IPS-11a (cell line): Measurements from ENCODE around the gene SH3BP4.

Source experiments
- H3K4me3 ChIP-seq: one replicate; pipeline ENCODE4 v1.5.1; 2013; ENCODE audit warnings: low read depth, low read length, control low read depth

Gene SH3BP4

DNA sequence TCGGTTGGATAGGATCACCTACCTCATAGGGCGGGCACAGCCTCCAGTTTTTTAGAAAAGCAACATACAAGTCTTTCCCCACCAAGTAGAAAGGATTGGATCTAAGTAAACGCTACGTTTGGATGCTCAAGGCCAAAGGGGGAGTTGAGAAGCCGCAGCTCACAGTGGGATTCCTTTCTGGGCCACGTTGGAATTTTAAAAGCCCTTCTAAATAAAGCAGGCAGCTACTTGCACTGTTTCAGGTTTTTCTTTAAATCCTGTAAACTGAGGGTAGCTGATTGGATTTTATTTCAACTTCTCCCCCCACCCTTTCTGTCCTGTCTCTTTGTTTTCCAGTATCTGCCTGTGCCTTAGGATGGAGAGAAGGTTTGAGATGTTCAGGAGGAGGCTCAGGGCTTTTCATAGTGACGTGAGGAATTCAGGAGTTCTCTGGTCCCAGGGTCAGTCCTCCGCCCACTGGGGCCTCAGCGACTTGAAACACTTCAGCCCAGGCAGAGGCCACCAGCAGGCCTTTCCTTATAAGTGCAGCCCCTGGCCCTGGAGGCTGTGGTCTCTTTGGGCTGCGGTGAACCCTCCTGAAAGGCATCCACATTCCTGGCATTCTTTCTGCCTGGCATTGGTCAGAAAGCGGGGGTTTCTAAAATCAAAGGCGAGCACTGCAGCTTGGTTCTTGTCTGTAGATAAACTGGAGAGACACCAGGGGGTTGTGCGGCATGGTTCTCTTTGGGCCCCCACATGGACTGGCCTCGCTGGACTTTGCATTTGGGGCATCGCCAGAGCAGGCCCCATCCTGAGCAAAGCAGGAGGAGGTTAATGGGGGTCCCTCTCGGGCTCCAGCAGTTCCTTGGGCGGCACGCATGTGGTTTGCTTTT is 44.5 kb downstream of the SH3BP4 start:
- no peak overlapping the region for H3K4me3 ChIP-seq

- no peak overlapping the region for H3K4me3 ChIP-seq
These were observed 45.1 kb downstream of the SH3BP4 start for GRCh38 chr2:234996941-234997270.

GRCh38 chr2:234997389-234997788 is 45.6 kb downstream of the SH3BP4 start:
- no peak overlapping the region for H3K4me3 ChIP-seq

- no peak overlapping the region for H3K4me3 ChIP-seq
These were observed 46.8 kb downstream of the SH3BP4 start for GRCh38 chr2:234998404-234999211.

GRCh38 chr2:234999740-235000425 is 48.1 kb downstream of the SH3BP4 start:
- H3K4me3 ChIP-seq = no peak overlapping the region

DNA sequence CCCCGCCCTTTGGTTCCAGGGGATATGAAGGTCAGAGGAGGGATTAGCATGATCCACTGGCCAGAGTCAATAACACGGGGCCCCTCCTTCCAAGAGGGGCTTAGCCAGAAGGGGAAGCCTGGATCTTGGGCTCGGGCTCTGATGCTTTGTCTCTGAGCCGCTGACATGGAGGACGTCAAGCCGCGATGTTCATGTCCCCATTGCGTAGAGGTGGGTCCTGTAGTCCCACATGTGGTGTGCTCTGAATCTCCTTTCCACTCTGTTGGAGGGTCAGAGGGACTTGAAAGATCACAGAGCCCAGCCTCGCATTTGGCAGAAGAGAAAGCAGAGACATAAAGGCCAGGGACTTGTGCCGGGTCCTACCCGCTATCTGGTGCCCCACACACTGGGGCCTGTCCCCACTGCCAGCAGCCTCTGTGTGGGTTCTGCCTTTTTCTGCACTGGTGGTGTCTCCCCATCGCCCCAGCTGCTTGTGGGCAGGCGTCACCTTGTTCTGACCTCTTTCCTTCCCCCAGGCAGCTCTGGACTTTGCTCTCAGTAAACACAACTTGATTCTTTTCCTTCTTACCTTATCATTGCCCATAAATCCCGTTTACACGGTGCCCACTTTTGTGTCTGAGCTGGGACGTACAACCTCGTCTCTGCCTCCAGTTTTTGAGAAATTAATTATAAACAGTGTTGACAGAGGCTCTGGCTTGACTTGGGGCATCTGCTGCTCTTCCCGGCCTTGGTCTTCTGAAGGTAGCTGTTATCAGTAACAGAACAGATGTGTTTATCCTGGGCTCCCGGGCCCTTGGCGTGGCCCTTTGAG is 48.8 kb downstream of the SH3BP4 start:
- H3K4me3 ChIP-seq = no peak overlapping the region

- H3K4me3 ChIP-seq = no peak overlapping the region
These were observed 49.7 kb downstream of the SH3BP4 start for GRCh38 chr2:235001237-235002133.

DNA sequence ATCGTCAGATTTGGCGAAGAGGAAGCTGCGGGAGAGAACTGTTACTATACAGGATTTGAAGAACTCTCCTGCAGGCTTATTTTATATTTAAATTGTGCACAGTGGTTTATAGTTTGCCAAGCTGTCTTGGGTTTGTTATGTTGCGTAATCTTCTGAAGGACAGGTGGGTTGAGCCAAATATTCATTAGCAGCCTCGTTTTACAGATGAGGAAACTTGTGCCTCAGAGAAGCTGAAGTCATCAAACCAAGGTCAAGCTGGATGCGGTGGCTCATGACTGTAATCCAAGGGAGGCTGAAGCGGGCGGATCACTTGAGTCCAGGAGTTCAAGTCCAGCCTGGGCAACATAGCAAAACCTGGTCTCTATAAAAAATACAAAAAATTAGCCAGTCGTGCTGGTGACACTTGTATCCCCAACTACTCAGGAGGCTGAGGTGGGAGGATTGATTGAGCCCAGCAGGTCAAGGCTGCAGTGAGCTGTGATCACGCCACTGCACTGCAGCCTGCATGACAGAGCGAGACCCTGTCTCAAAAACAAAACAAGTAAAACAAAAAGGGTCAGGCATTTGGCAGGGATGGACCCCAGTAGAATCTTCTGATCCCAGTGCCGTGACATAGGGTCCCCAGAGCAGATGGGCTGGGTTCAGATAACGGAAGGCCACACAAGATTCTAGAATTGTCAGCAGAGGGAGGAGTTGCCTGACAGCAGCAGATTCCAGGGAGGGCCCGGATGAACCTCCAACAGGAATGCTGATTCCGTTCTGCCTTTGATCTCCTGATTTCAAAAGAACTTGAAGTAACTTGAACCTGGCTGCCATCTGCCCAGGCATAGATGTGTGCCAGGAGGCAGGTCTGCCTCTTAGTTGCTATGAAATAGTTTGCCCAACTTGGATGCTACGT is 50.6 kb downstream of the SH3BP4 start:
- H3K4me3 ChIP-seq = no peak overlapping the region

DNA sequence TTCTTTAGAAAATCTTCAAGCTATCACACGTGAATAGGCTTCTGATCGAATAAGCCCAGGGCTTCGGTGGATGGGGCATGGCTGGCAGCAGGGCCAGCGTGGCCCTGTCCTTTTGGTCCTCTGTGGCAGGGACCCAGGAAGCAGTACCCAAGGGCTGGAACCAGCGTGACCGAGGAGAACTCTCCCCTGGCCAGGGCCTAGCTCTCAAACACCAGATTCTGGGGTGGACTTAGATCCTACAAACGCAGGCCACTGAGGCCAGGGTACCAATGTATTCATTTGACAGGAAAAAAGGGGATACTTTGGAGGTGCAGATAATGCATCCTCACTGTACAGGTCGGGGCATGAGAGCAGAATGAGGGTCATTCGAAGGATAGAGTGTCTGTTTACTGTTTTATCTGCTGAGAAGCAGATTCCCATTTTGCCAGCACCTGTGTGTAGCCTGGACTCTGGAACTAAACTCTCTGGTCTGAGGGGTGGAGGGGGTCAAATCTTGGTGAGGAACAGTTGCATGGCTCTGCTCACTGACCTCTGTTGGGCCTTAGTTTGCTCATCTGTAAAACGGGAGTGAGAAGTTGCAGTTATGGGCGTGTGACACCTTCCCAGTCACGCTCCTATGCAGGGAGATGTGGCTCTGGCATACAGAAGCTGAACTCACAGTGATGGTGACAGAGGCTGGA is 51.4 kb downstream of the SH3BP4 start:
- no peak overlapping the region for H3K4me3 ChIP-seq

DNA sequence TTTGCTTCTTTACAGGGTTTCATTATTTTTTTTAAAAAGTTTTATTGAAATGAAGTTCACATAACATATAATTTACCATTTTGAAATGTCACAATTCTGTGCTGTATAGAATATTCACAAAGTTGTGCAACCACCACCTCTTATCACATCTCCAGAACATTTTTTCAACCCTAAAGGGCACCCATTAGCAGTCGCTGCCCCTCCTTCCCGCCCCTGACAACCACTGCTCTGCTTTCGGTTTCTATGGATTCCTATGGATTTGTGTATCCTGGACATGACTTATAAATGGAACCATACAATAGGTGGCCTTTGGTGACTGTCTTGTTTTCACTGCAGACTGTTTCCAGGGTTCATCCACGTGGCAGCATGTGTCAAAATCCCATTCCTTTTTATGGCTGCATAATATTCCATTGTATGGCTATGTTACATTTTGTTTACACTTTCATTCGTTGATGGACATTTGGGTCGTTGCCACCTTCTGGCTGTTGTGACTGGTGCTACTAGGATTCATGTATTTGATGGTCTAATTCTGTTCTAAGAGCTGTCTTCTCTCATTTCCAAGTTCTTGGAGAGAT is 52.6 kb downstream of the SH3BP4 start:
- no peak overlapping the region for H3K4me3 ChIP-seq

DNA sequence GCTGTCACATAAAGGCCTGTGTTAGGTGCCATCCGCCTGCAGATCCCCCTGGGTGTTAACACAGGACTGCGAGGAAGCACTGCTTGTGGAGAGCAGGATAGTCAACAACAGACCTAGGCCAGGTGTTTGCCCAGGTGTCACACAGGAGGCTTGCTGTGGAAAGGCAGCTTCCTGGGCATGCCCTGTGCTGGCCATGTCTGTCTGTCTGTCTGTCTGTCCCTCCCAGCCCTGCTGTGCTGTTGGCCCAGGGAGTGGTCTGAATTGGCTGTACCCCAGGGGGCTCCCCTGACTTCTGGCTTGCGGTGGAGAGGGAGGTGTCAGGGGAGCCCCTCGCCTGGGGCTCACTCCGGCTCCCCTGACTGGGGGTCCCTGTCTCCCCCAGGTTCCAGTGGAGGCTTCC is 53.2 kb downstream of the SH3BP4 start:
- H3K4me3 ChIP-seq = no peak overlapping the region

DNA sequence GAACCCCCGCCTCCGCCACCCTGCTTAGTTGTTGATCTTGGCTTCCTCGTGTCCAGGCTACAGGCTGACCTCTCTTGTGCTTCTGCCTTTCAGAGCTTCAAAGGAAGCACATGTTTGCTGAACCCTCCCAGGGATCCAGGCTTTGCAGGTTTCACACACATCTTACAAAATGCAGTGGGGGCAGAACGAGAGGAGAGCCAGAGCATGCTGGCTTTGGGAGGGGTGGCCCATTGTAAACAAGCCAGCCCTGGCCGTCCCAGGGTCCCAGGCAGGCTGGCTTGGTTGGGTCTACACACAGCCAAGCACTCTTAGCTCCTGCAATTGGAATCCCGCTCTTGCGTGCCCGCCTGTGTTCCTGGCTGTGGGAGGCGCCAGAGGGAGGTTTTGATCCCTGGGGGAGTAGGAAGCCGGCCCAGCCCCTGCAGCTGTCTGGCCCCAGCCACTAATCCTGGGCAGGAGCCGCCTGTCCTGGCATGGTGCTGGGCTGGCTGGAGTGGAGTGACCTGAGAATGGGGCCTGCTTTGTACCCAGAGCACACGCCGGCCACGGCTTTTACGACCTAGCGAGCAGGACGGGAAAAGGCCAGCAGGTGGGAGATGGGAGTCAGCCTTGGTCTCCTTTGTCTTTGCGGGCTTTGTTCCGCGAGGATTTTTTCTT is 53.9 kb downstream of the SH3BP4 start:
- H3K4me3 ChIP-seq = no peak overlapping the region

DNA sequence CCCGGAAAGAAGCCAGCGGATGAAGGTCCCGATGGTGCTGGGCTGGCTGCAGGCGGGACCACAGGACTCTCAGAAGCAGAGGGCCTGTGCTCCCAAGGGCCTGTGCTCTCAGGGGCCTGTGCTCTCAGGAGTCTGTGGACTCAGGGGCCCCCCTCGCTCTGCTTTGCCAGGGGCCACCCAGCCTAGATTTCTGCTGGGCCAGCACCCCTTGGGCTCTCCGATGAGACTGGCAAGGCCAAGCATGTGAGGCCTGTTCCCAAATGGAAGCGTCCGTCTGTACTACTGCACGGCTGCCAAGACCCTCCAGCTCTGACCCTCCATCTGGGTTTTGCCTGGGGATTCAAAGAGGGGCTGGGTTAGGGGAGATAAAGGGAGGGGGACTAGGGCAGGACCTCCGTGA is 54.6 kb downstream of the SH3BP4 start:
- H3K4me3 ChIP-seq = no peak overlapping the region

GRCh38 chr2:235006986-235007385 is 55.2 kb downstream of the SH3BP4 start:
- no peak overlapping the region for H3K4me3 ChIP-seq

DNA sequence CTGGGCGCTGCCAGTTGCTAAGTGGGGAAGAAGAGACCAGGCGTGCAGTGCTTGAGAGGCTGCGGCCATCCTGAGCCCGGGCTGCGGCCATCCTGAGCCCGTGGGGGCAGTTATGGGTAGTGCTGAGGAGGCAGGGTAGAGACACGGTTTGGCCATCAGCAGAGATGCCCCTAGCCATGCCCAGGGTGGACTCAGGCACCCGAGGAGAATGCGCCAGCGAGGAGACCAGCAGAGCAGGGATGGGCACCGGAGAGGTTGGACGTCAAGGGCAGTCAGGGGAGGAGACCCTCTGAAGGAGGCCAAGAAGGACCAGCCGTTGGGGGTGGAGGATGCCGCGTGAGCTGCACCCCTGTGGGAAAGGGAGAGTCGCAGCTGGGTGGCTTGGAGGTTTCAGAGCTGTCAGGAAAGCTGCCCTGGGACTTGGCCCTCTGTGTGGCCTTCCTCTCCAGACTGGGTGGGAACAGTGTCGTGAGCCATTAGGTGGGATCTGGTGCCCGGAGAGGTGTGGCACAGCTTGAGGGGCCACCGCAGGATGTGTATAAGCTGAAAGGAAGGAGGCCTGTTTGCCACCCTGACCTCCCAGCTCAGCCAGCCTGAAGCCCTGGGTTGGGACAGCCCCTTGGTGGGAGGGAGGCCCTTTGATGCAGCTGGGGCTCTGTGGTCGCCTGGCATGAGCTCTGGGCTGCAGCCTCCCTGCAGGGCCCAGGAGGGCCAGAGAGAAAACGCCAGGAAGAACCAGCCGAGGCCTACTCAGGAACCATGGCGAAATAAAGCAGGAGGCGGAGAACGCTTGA is 56.0 kb downstream of the SH3BP4 start:
- no peak overlapping the region for H3K4me3 ChIP-seq

DNA sequence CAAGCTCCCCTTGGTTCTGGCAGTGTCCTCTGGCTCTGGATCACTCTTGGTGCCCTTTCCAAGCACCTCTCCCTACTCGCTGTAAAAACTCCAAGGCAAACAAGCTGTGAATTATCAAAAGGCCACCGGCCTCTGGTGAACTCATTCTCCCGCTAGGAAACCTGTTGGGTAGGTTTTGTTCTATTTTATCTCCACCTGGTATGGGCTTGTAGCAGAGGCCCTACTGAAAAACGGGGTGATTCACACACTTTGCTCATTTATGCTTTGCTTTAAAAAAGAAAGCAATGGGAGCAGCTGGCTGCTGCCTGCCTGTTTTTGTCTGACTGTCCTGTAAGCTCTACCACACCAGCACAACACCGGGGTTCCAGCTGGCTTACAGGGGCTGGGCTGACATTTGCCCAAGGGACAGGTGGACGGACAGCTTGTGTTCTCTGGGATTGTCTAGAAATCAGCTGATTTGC is 56.8 kb downstream of the SH3BP4 start:
- H3K4me3 ChIP-seq = no peak overlapping the region
